H7 (cell line): ENCODE results near the gene FTO. TPM values are rescaled to one million over a fixed set of nuclear protein-coding genes. Genes with fewer than 3 reads are reported as not detected.
A peak's percentile ranks its signal among the peaks of the same experiment; 100 is the strongest.

Source experiments
- DNase-seq: peaks from one replicate; pipeline ENCODE4 v3.0.0; 2012
- H3K27me3 ChIP-seq: 2 replicates; pipeline ENCODE4 v1.6.0; 2011; ENCODE audit warnings: mild to moderate bottlenecking, low read length; ENCODE audit not compliant: control insufficient read depth, insufficient read depth
- H3K36me3 ChIP-seq: replicated peaks from 2 replicates; pipeline ENCODE4 v1.5.1; 2011; ENCODE audit warnings: low read length; ENCODE audit not compliant: control insufficient read depth, insufficient read depth
- H3K4me3 ChIP-seq: 2 replicates; pipeline ENCODE4 v1.5.1; 2011; ENCODE audit warnings: low read depth, mild to moderate bottlenecking, control low read depth, low read length, moderate library complexity; ENCODE audit not compliant: insufficient read depth
- total RNA-seq: library from RNA; depleted of rRNA; stranded (reverse); fragments of >200 nt; shearing (Covaris generic); gene quantifications from 2 replicates; pipeline ENCODE4 v1.2.3, GENCODE V29; 2014

The FTO gene
- total RNA-seq, 1 experiment from 2014 or later: 55.3 TPM

DNA sequence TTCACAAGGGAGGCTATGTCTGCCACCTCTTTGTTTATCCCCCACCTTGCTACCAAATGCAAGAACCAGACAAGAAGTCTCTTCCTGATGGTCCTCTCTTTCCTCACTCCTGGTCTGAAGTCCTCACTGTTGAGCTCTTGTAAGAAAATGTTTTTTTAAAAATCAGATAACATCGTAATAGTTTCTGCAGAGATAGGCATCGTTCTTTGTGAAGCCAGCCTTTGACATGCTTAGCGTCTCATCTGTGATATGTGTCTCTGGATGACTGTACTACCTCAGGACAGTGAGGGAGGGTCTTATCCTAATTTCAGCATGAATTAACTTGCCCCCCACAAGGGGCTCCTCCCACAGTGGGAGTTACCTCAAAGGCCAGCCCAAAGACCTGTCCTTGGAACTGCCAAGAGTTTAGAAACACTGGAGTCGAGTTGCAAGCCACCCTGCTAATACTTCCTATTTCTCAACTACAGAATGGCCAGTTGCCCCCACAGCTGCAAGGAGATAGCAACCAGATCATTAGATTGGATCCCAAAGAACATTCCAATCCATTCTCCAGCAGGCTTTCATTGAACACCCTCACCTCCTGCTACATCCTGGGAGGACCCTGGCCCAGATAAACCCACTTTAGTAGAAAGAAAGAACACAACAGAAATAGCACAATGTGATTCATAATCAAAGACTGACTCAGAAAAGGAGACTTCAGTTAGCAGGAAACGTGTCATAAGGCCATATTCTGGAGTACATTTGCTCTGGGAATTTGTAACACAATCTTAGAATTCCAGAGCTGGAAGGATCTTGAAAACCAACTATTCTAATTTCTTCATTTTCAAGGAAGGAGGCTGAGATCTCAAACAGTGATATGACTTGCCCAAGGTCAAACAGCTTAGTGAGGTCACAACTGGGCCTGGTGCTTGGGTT lies 431.7 kb downstream of the FTO start:
- DNase-seq: no peak
- no peaks in the 10 kb centered on the region for H3K36me3 ChIP-seq
- H3K4me3 ChIP-seq: no peak overlapping the region
- no peaks in the 10 kb centered on the region for H3K27me3 ChIP-seq

DNA sequence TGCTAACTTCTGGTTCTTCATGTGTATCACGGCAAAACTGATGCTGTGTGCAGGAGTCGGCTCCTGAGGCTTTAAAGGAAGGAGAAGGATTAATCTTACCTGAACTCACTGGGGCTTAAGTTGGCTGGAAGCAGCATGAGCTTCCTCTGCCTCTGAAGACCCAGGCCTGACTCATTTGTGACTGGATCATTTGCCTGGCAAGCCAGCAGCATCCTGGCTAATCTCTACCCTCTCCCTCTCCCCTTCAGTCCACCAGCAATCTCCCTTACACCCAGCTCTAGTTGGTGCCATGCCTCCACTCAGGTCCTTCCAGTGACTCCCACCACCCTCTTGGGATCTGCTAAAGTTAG lies 432.3 kb downstream of the FTO start:
- H3K27me3 ChIP-seq: no peaks in the 10 kb centered on the region
- no peak overlapping the region for H3K4me3 ChIP-seq
- no peak for DNase-seq
- H3K36me3 ChIP-seq: no peaks in the 10 kb centered on the region

DNA sequence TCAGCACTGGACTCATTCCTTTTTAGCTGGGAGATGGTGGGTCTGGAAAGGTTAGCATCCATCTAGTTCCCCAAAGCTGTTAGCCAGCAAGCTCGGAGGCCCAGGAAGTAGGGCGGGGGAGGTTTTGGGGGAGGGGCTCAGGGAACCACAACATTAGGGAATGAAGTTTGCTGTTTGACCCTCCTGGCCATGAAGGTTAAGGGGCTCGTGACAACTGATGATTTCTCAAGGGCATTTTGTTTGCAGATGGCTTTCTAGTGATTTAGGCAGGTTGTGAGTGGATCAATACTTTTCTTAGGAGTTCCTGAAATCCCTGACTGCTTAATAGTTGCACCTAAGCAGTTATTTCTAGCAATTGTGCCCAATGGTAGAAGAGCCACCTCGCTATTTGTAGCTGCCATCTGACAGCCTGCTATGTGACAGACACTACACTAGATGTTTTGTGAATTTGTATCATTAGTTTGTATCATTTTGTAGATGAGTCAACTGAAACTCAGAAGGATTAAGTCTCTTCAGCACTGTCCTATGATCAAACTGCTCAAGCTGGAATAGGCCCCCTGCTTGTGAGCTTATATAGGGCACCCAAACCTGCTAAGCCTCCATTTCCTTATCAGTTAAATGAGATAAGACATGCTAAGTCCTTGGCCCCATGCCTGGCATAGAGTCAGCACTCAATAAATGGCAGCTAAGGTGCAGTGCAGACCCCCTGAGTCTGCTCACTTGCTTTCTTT lies 436.3 kb downstream of the FTO start:
- DNase-seq: no peak
- H3K27me3 ChIP-seq: no peaks in the 10 kb centered on the region
- H3K4me3 ChIP-seq: no peak overlapping the region
- H3K36me3 ChIP-seq: no peaks in the 10 kb centered on the region

DNA sequence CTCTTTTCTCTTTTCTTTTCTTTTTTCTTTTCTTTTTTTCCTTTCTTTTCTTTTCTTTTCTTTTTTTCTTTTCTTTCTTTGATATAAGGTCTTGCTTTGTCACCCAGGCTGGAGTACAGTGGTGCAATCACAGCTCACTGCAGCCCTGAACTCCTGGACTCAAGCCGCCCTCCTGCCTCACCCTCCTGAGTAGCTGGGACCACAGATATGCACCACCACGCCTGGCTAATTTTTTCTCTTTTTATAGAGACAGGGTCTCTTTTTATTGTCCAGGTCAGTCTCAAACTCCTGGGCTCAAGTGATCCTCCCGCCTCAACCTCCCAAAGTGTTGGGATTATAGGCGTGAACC lies 436.8 kb downstream of the FTO start:
- no peak overlapping the region for H3K4me3 ChIP-seq
- H3K36me3 ChIP-seq: no peaks in the 10 kb centered on the region
- no peak for DNase-seq
- no peaks in the 10 kb centered on the region for H3K27me3 ChIP-seq

DNA sequence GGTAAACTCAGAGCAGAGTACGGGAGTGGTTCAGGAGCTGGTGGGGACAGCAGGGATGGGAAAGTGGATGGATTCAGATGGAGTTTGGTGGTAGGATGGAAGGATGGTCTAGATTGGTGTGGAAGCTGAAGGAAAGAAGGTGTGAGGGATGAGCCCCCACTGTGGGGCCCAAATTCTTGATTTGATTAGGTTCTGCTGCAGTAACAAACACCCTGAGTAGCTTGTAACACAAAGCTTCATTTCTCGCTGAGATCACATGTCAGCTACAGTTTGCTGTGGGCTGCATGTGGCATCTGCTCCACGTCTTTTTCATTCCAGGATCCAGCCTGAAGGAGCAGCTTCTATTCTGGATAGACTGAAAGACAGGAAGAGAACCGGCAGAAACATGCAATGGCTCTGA lies 438.8 kb downstream of the FTO start:
- no peak overlapping the region for H3K4me3 ChIP-seq
- no peaks in the 10 kb centered on the region for H3K27me3 ChIP-seq
- no peaks in the 10 kb centered on the region for H3K36me3 ChIP-seq
- DNase-seq: no peak

DNA sequence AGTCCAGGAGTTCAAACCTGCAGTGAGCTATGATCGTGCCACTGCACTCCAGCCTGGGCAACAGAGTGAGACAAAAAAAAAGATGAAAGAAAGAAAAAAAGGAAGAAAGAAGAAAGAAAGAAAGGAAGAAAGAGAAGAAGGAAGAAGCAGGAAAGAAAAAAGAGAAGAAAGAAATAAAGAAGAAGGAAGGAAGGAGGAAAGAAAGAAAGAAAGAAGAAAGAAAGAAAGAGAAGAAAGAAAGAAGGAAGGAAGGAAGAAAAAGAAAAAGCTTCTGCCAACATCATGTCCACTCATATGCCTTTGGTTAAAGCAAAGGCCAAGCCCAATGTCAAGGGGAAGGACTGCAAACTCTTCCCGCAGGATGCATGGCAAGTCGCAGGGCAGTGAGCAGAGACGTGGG lies 439.5 kb downstream of the FTO start:
- DNase-seq: no peak
- H3K27me3 ChIP-seq: no peaks in the 10 kb centered on the region

DNA sequence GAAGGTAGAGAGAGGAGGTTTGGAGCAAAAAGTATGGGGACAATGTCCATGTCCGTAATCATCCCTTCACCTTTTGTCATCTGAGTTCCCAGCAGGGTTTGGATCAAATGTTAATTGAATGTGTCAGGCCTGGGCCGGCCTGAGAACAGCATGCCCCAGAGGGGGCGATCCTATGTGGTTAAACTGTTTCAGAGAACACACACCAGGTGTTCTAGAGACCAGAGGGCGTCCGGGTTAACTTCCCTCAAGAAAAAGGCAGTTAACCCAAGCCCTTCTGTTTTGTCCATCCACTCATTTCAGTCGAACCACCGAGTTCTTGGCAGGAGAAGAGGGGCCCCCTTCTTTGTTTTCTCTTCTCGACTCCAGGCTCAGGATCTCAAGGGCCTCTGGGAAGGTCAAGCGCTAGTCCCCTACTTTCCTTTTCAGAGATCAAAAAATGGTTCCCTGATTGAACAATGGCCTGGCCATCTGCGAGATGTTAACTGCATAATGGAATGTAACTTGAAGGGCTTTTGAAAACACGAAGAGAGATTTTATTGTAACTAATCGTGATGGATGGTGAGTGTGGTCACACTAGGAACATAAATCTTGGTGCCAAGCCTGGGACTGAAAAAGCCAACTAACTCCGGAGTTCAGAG lies 440.1 kb downstream of the FTO start:
- no peak for DNase-seq
- no peak overlapping the region for H3K4me3 ChIP-seq
- H3K36me3 ChIP-seq: no peaks in the 10 kb centered on the region
- H3K27me3 ChIP-seq: no peaks in the 10 kb centered on the region

More for the DNA sequence above, 439.5 kb downstream of the FTO start:
- Histone ChIP-seq H3K36me3 (no peaks in the 10 kb centered on the region), H3K4me3 (no peak overlapping the region)

DNA sequence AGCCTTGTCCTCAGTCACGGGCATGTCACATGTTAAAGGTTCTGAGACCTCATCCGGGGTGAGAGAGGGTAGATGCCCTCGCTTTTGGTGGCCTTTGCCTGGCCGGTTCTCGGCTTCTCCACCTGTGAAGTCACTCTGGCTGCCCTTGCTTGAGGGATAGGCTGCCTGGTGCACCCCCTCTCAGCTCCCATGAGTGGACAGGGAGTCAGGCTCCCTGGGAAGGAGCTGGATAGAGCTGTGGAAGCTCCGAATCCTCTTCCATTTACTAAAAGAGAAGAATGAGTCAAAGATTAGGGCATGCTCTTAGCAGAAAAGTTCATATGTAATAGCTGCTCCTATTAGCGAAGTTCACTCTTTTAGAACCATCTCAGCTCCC lies 440.6 kb downstream of the FTO start:
- H3K27me3 ChIP-seq: no peaks in the 10 kb centered on the region
- DNase-seq: no peak

DNA sequence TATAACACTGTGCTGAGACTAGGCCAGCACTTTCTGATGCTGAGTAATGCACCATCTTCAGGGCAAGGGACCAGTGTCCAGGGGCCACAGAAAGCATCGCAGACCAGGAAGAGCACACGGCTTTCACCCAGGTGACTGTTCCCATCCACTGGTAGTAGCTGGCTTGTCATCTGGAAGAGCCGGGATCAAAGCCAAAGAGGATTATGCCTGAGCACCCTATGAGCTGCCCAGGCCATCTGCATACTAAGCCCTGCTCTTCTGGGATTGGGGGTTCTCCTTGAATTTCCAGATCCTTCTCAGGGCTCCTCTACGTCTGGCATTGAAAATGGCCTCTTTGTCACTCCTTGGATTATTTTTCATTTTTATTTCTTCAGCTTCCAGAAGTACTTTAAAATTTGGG lies 441.9 kb downstream of the FTO start:
- Histone ChIP-seq H3K4me3 (no peak overlapping the region), H3K27me3 (no peaks in the 10 kb centered on the region)
- DNase-seq: no peak

More for the DNA sequence above, 440.6 kb downstream of the FTO start:
- no peak overlapping the region for H3K4me3 ChIP-seq
- H3K36me3 ChIP-seq: no peaks in the 10 kb centered on the region

DNA sequence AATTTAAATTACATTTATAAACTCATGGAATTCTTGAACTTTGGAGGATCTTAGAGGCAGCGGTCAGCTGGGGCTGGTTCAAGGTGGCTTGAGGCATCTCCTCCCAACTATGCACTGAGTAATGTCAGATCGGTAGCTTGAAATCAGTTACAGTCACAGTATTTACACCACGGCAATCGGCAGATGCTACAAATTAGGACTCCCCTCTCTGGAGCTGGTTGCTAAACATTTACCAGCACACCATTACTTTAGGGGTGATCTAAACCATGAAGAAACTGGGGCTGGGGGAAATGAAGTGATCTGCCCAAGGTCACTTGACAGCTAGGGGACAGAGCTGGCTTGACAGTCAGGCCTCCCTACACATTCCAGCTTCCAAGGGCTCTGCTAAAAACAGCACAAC lies 445.0 kb downstream of the FTO start:
- DNase-seq: no peak
- Histone ChIP-seq H3K27me3 (no peaks in the 10 kb centered on the region), H3K36me3 (no peaks in the 10 kb centered on the region), H3K4me3 (no peak overlapping the region)

More for the DNA sequence above, 441.9 kb downstream of the FTO start:
- H3K36me3 ChIP-seq: no peaks in the 10 kb centered on the region

DNA sequence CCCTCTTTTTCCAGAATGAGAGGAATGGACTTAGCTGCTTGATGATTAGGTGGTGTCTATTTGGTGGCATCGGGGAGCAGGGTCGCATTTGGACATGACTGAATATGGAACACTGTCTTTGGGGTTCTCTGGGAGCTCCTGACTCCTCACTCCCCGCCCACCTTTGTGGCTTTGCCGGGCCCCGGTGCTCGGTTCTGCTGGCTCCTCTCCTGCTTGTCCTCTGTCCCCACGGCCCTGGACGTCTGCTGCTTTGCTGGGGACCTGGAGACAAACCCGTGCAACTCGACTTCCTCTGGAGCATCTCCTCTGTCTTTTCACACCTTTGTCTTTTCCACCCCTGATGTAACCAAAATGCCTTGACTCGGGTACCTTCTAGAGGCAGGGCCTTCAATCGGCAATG lies 446.9 kb downstream of the FTO start:
- no peak overlapping the region for H3K4me3 ChIP-seq
- DNase-seq: no peak
- H3K27me3 ChIP-seq: no peaks in the 10 kb centered on the region
- no peaks in the 10 kb centered on the region for H3K36me3 ChIP-seq

DNA sequence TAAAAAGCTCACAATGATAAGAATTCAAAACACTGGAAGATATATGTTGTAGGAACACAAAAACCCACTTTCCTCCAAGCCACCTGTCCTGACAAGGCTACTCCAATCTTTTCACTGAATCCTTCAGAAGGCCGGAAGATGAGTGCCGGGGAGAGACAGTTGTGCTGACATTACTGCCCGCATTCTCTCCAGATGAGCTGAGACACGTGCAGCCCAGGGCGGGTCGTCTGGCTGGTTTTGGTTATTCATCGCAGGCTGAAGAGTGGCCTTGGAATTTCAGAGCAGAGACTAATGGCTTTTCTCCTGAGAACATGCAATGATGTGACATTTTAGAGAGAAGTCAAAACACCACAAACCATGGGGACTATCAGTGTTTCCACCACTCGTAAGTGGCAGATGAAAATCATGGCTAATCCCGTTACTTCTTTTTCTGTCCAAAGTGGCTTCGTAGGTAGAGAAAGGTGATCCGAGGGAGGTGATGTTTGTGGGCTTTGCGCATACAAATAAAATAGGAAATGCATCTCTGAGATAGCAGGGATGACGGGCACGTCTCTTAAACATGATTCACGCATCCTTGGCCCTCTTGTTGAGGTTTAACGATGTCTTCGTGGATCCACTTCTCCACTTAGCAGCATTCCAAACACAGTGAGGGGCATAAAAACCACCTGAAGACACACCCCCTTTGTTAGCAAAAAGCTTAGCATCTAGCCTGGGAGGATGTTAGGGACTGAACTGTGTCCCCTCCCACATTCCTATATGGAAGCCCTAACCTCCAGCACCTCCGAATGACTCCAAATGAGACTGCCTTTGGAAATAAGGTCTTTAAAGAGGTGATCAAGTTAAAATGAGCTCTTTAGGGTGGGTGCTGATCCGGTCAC lies 448.6 kb downstream of the FTO start:
- Histone ChIP-seq H3K36me3 (no peaks in the 10 kb centered on the region), H3K4me3 (no peak overlapping the region), H3K27me3 (no peaks in the 10 kb centered on the region)
- peak; percentile 45 for DNase-seq

DNA sequence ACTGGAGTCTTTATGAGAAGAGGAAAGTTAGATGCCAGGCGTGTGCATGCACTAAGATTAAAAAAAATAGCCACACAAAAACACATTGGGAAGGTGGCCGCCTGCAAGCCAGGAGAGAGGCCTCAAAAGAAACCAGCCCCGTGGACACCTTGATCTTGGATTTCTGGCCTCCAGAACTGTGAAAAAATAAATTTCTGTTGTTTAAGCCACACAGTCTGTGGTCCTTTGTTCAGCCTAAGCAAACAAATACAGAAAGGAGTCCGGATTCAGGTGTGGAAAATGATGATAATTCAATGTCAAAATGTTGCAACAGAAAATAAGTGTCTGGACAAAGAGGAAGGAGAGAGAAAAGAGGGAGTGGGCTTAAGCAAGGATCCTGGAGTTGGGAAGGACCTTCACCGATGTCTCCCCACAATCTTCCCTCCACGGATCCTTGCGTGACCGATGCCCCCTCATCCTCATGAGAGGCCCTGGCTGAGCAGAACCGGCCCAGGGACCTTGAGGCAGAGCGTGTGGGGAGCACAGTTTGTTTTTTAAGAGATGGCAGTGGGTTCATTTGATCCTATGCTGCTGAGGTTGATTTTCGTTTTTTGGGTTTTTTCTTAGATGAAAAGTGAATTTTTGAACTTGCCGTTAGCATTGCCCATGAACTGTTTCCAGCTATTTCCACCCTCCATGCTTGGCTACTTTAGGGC lies 449.4 kb downstream of the FTO start:
- Histone ChIP-seq H3K4me3 (no peak overlapping the region), H3K36me3 (no peaks in the 10 kb centered on the region), H3K27me3 (no peaks in the 10 kb centered on the region)
- DNase-seq: no peak

DNA sequence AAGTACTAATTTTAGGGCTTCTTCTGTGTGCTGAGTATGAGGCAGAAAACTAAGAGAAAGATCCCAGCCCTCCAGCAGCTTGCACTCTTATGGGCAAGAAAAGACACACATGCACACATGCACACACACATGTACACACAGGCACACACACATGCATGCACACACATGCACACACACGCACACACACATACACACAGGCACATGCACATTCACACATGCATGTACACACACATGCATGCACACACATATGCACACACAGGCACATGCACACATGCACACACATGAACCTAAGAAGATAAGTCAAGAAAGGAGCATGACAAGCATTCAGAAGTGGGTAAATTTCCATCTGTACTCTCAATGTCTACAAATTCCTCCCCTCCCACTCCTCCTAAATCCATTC lies 452.4 kb downstream of the FTO start:
- no peak for DNase-seq
- Histone ChIP-seq H3K4me3 (no peak overlapping the region), H3K27me3 (no peaks in the 10 kb centered on the region), H3K36me3 (no peaks in the 10 kb centered on the region)
